ENCODE measurements around the gene USP10.

- TF ChIP-seq, protein P1, sequence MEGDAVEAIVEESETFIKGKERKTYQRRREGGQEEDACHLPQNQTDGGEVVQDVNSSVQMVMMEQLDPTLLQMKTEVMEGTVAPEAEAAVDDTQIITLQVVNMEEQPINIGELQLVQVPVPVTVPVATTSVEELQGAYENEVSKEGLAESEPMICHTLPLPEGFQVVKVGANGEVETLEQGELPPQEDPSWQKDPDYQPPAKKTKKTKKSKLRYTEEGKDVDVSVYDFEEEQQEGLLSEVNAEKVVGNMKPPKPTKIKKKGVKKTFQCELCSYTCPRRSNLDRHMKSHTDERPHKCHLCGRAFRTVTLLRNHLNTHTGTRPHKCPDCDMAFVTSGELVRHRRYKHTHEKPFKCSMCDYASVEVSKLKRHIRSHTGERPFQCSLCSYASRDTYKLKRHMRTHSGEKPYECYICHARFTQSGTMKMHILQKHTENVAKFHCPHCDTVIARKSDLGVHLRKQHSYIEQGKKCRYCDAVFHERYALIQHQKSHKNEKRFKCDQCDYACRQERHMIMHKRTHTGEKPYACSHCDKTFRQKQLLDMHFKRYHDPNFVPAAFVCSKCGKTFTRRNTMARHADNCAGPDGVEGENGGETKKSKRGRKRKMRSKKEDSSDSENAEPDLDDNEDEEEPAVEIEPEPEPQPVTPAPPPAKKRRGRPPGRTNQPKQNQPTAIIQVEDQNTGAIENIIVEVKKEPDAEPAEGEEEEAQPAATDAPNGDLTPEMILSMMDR (IDR thresholded peaks at IDR 0.05) = no peak
- no peak for TF ChIP-seq POLR2A (IDR thresholded peaks at IDR 0.05)
- TF ChIP-seq EP300 (IDR thresholded peaks at IDR 0.05) = no peak
- no peak for TF ChIP-seq POLR2AphosphoS5 (IDR thresholded peaks at IDR 0.05)
These were observed 69.6 kb downstream of the USP10 start for GRCh38 chr16:84769416-84769815.
